Measurements from ENCODE around the gene CHST12.

DNA sequence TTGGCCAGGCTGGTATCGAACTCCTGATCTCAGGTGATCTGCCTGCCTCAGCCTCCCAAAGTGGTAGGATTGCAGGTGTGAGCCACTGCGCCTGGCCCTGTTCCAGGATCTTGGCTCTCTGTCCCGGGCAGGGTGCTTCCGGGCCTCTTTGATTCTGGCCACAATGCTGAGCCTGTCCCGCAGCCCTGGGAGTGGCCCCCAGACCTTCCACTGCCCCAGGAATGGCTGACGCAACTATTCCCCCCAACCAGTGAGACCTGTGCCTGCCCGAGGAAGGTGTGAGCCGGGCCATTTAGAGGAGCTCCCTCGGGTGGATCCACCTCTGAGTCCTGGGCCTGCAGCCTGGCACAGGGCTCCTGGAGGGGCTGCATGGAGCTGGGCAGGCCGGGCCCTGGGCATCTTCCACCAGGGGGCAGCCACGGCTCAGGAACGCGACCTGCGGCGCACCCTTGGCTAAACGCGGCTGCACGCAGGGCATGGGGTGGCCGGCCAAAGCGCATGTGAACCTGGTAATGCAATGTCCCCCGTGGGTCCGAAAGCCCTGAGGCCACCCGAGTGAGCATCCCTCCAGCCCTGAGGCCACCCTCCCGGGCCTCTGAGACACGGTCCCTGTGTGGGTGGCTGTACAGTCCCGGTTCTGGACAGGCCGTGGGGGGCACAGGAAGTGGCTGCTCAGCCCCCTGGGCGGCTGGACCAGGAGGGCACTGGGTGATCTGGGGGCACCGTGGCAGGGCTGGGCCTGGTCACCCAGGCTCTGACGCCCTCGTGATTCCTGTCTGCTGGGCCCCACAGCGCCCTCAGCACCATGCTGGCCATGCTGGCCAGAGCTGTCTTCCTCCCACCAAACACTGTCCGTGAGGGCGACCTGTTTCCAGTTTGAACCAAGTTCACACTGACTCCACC lies 48.0 kb downstream of the CHST12 start:
- TF ChIP-seq EZH2phosphoT487 (IDR thresholded peaks at IDR 0.05; ENCODE audit: borderline replicate concordance, low read length): no peak
- TF ChIP-seq, protein P1, sequence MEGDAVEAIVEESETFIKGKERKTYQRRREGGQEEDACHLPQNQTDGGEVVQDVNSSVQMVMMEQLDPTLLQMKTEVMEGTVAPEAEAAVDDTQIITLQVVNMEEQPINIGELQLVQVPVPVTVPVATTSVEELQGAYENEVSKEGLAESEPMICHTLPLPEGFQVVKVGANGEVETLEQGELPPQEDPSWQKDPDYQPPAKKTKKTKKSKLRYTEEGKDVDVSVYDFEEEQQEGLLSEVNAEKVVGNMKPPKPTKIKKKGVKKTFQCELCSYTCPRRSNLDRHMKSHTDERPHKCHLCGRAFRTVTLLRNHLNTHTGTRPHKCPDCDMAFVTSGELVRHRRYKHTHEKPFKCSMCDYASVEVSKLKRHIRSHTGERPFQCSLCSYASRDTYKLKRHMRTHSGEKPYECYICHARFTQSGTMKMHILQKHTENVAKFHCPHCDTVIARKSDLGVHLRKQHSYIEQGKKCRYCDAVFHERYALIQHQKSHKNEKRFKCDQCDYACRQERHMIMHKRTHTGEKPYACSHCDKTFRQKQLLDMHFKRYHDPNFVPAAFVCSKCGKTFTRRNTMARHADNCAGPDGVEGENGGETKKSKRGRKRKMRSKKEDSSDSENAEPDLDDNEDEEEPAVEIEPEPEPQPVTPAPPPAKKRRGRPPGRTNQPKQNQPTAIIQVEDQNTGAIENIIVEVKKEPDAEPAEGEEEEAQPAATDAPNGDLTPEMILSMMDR (IDR thresholded peaks at IDR 0.05; ENCODE audit: low read depth, low read length, poor library complexity, severe bottlenecking): peak; percentile 93
